ENCODE measurements around the gene VPS37C. TPM values are rescaled to one million over a fixed set of nuclear protein-coding genes. Genes with fewer than 3 reads are reported as not detected.

VPS37C gene
- total and polyA plus RNA-seq, 2 of the 13 experiments (the other 11 are each of a cell fraction or from before 2014, with no cell fraction given), result 7.5 to 8.8 TPM

GRCh38 chr11:61170566-61170965 is 9.3 kb upstream of the VPS37C start:
- ATAC-seq (no peak), DNase-seq (ENCODE audit: low spot score) (no peak), FAIRE-seq (no peak)
- no peak overlapping the region for H3K27ac ChIP-seq (ENCODE audit: extremely low read length, insufficient read depth, low read length)
- ChIA-PET CTCF (ENCODE audit: low intra/inter-chr PET ratio, low total read pairs) (no interaction called here), POLR2A (no interaction called here)
- H4K20me1 ChIP-seq (ENCODE audit: insufficient read depth, low read length), result no peaks in the 10 kb centered on the region
- H3K79me2 ChIP-seq (ENCODE audit: insufficient read depth, low read length), result no peaks in the 10 kb centered on the region
- TF ChIP-seq RAD21 (CRISPR knock-in tag; IDR thresholded peaks at IDR 0.05) (no peak), FOSL1 (CRISPR knock-in tag; IDR thresholded peaks at IDR 0.05; ENCODE audit: borderline replicate concordance) (no peak), CEBPZ (IDR thresholded peaks at IDR 0.05; ENCODE audit: low read length) (no peak), CSRNP2 (CRISPR knock-in tag; conservative IDR thresholded peaks at IDR 0.05; ENCODE audit: low read depth) (no peak), RARA (CRISPR knock-in tag; IDR thresholded peaks at IDR 0.05) (no peak)
- no peaks in the 10 kb centered on the region for H3K36me3 ChIP-seq (replicated peaks in 1 of 2; ENCODE audit: control insufficient read depth in 1 of 2, insufficient read depth in 2 of 2, low read length in 2 of 2)
- intact Hi-C loops (cut with micrococcal nuclease; ENCODE audit: unreplicated experiment) (no loop called here), in situ Hi-C loops (cut with HindIII; ENCODE audit: extremely low pct_ligation_motif_present, low pct_unique_long_range_greater_than_20kb) (no loop called here)
- no peak overlapping the region for H3K9ac ChIP-seq (ENCODE audit: insufficient read depth, low read depth, low read length)
- peaks cover 1 to 32% of the 10 kb centered on the region in 2 experiments; a peak in 2 of 5 replicates for H3K27me3 ChIP-seq (ENCODE audit: control insufficient read depth in 1 of 2, insufficient read depth in 2 of 2, low read length in 2 of 2)
- H2AFZ ChIP-seq (ENCODE audit: low read length), result no peak overlapping the region
- 37% methylated on average over 4 of the region's 9 CpGs for WGBS (ENCODE audit: low lambda C conversion rate)
- no TSS peak for BruUV-seq (replicated peaks)
- H3K4me1 ChIP-seq (ENCODE audit: insufficient read depth, low read length), result peaks cover 2% of the 10 kb centered on the region
- no peak overlapping the region for H3K4me3 ChIP-seq (replicated peaks in 1 of 3; ENCODE audit: insufficient read depth in 1 of 3, low read depth in 2 of 3, low read length in 3 of 3)
- H3K4me2 ChIP-seq (ENCODE audit: low read depth, low read length), result no peak overlapping the region
- no peaks in the 10 kb centered on the region for H3K9me3 ChIP-seq (ENCODE audit: low read length)

All from HepG2 (cell line).